Prostate gland (tissue), 2 donors: ENCODE data around the gene SGSM1. TPM values are rescaled to one million over a fixed set of nuclear protein-coding genes. Genes with fewer than 3 reads are reported as not detected.

Experiments
- DNase-seq: peaks from one replicate; pipeline ENCODE4 v3.0.0-alpha.2; 2019; ENCODE audit warnings: low spot score
- H3K27ac ChIP-seq, 2 donors: fragments of 200-600 bp; sonication (generic); 2 replicates each; pipeline ENCODE4 v1.5.1; 2017 to 2019
- H3K27me3 ChIP-seq: fragments of 200-600 bp; sonication (generic); replicated peaks from 2 replicates; pipeline ENCODE4 v1.5.1; 2019; ENCODE audit not compliant: insufficient read depth
- H3K36me3 ChIP-seq, 2 donors: fragments of 200-600 bp; sonication (generic); 1 replicate in 1 of 2; 2 replicates in 1 of 2; pipeline versions ENCODE4 v1.5.1 to v1.8.1; 2017 to 2019
- H3K4me1 ChIP-seq: fragments of 200-600 bp; sonication (generic); replicated peaks from 2 replicates; pipeline ENCODE4 v1.5.1; 2019
- H3K4me3 ChIP-seq, 2 donors: fragments of 200-600 bp; sonication (generic); 2 replicates each; pipeline ENCODE4 v1.5.1; 2017 to 2019
- H3K9me3 ChIP-seq: fragments of 200-600 bp; sonication (generic); 2 replicates; pipeline ENCODE4 v1.5.1; 2017
- POLR2A ChIP-seq: fragments of 450-650 bp; IDR thresholded peaks from one replicate; pipeline ENCODE4 v1.6.1; 2016; ENCODE audit warnings: antibody characterized with exemption, mild to moderate bottlenecking
- POLR2AphosphoS5 ChIP-seq: sonication (generic); formaldehyde crosslinking; IDR thresholded peaks from one replicate; pipeline ENCODE4 v1.6.1; 2017; ENCODE audit warnings: antibody characterized with exemption
- WGBS: methylation state at CpG from one replicate; pipeline ENCODE4 v1.1.5; 2018; 5-methylcytosine and 5-hydroxymethylcytosine counted together
- intact Hi-C: fragments of 100-400 bp; cut with DNase I; formaldehyde crosslinking; loops from one replicate; pipeline ENCODE4 v1.14.2; 2022
- small RNA-seq, 2 donors: library from RNA; depleted of rRNA; stranded (forward); fragments of <200 nt; gene quantifications; one replicate each; pipeline ENCODE3, GENCODE V24; 2016
- total RNA-seq, 2 donors: library from RNA; depleted of rRNA; stranded (reverse); fragments of >200 nt; gene quantifications; one replicate each; pipeline ENCODE4 v1.1.0, GENCODE V29; 2016
- TF ChIP-seq, protein P1 (sequence below), 4 experiments: fragments of 200-600 bp in 2 of 4; fragments of 450-650 bp in 2 of 4; sonication (generic) in 2 of 4; IDR thresholded peaks; 1 replicate in 3 of 4; 2 replicates in 1 of 4; pipeline ENCODE4 v1.5.1; 2016 to 2019; ENCODE audit warnings: antibody characterized with exemption in 4 of 4, mild to moderate bottlenecking in 2 of 4, moderate library complexity in 2 of 4

Gene SGSM1
- total RNA-seq, 2 donors from 2014 or later: 4.1 to 7.7 TPM

DNA sequence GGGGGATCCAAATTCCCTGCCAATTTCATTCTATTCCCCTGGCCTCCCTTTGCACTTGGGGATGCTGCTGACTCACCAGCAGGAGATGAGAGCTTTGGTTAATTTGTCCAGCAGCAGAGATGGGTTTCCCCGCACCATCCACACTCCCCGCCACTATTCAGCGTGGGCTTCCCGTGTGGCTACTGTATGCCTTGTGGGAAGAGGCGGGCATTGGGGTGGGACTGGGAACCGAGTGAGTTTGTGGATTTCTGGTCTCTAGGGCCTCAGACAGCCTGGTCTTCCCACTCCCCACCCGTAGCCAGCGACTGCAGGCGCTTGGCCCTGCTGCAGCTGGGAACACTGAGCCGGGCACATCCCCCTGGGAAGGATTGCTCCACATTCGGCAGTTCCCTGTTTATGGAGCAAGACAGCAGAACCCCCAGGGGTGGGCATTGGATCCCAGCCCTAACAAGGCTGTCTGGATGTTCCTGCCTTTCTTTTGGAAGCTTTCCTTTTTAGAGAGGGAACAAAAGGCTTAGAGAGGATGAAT, 169.9 kb downstream of the SGSM1 start:
- Histone ChIP-seq H3K4me3 (no peak overlapping the region), H3K9me3 (no peaks in the 10 kb centered on the region), H3K27me3 (no peaks in the 10 kb centered on the region), H3K4me1 (peaks cover 12% of the 10 kb centered on the region), H3K36me3 (no peaks in the 10 kb centered on the region), H3K27ac (peak overlapping the region; percentile 80 to 85)
- peak; percentile 37 for DNase-seq
- WGBS: 24% methylated on average over 11 of the region's 11 CpGs
- TF ChIP-seq POLR2A: no peak
- intact Hi-C loops: no loop called here

DNA sequence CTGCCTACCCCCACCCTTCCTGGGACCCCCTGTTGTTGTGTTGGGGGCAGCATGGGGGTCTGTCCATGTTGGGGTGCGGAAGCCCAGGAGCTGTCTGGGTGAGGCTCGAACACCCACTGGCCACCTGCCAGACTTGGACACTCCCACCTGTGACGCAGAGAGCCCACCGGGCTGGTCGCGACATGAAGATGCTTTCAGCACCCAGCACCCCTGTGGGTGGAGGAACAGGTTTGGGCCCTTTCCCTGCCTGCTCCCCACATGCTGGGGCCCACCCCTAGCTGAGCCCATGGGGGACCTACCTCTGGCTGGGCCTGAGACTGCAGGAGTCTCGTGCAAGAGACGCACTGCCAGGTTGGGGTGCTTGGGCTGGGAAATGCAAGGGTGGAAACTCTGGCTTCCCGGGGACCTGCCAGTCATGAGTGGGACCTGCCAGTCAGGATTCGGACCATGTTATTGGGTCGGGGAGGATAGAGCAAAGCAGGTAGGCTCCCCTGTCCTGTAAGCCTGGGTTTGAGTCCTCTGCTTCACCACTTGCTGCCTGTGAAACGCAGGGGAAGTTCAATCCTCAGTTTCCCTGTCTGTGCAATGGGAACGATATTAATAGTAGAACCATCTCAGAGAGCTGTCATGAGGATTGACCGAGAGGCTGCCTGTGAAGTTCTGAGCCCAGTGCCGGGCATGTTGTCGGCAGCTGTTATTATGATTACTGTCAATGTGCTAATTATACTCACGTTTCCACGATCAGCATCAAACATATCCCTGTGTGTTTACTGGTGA, 170.6 kb downstream of the SGSM1 start:
- no peak overlapping the region for H3K4me3 ChIP-seq
- peak; percentile 69 for DNase-seq
- no peaks in the 10 kb centered on the region for H3K36me3 ChIP-seq
- peak overlapping the region; percentile 80 to 85 for H3K27ac ChIP-seq
- TF ChIP-seq, protein P1, sequence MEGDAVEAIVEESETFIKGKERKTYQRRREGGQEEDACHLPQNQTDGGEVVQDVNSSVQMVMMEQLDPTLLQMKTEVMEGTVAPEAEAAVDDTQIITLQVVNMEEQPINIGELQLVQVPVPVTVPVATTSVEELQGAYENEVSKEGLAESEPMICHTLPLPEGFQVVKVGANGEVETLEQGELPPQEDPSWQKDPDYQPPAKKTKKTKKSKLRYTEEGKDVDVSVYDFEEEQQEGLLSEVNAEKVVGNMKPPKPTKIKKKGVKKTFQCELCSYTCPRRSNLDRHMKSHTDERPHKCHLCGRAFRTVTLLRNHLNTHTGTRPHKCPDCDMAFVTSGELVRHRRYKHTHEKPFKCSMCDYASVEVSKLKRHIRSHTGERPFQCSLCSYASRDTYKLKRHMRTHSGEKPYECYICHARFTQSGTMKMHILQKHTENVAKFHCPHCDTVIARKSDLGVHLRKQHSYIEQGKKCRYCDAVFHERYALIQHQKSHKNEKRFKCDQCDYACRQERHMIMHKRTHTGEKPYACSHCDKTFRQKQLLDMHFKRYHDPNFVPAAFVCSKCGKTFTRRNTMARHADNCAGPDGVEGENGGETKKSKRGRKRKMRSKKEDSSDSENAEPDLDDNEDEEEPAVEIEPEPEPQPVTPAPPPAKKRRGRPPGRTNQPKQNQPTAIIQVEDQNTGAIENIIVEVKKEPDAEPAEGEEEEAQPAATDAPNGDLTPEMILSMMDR (IDR thresholded peaks at IDR 0.05): no peak
- peak; percentile 31 for TF ChIP-seq POLR2AphosphoS5
- no peak for TF ChIP-seq POLR2A
- H3K27me3 ChIP-seq: no peaks in the 10 kb centered on the region
- 50% methylated on average over 18 of the region's 18 CpGs for WGBS
- intact Hi-C loops: no loop called here
- no peaks in the 10 kb centered on the region for H3K9me3 ChIP-seq
- H3K4me1 ChIP-seq: peaks cover 12% of the 10 kb centered on the region

Small RNAs within 50 kb of the gene (small RNA-seq; reads per million reads assigned to genes)
- gene RF00275: 0 reads per million in 2 donors

Other genes with a start within 250 kb of the SGSM1 start
- 100 to 1,000 TPM in 1 of 2 donors, 10 to 100 TPM in 1; 57.0 to 161 TPM for gene LRRC75B, start 213.1 kb upstream of the SGSM1 start, total RNA-seq
- gene GGT1, start 203.0 kb upstream of the SGSM1 start, total RNA-seq: 100 to 1,000 TPM in 1 of 2 donors, 10 to 100 TPM in 1; 64.6 to 114 TPM
- under 1 TPM in 1 of 2 donors, not detected in 1; 0.40 TPM for gene PIWIL3, start 31.5 kb upstream of the SGSM1 start, total RNA-seq
- gene LHFPL7, start 140.5 kb downstream of the SGSM1 start, total RNA-seq: not detected
- gene KIAA1671, start 146.5 kb downstream of the SGSM1 start, total RNA-seq: 10 to 100 TPM; 44.8 to 53.1 TPM